ENCODE measurements around the gene DOCK6.
"Not testable (repeated sequence)": the region's sequence is repeated elsewhere in the genome, so short reads cannot be mapped to it uniquely, and the experiment has no call there.

DOCK6 gene

GRCh38 chr19:11169896-11170678 is 92.2 kb downstream of the DOCK6 start:
- no peak for DNase-seq

DNA sequence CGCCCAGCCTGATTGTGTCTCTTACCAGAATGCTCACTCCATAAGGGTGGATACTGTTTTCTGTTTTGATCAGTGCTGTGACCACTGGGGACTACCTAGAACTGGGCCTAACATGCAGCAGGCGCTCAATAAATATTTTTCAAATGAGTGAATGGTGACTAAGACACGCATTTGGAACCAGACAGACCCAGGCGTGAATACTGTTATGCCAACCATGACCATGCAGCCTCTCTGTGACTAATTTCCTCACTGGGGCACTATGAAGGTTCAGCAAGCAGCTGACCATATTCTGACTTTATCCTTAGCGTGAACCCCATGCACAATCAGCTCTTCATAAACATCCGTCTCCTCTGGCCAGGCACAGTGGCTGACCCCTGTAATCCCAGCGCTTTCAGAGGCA is 93.8 kb downstream of the DOCK6 start:
- no peak for DNase-seq

GRCh38 chr19:11166281-11167142 is 95.8 kb downstream of the DOCK6 start:
- DNase-seq = no peak

GRCh38 chr19:11165486-11166030 is 96.8 kb downstream of the DOCK6 start:
- no peak for DNase-seq

DNA sequence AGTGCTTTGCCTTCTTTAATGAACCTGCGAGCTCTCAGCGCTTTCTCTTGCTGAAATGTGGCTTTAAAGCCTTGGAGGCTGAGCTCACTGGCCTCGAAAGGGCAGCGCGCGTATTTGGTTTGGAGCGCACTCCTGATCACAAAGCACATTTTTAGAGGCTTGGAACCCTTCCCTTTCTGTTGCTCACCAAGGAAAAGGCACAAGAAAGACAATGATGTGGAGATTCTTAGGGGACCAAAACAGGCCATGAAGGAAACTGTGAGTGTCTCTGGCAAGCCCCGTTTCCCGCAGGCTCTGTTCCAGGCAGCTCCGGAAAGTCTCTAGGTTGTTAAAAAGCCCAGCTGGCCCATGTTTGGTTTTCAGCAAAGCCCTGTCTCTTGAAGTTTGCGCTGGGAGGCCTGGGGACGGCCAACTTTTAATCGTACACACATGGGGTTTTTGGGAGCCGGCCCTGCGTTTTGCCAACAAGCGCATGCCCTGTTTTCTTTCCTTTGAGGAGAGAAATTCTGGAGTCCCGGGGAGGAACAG is 97.4 kb downstream of the DOCK6 start:
- no peak for DNase-seq

- no peak for DNase-seq
Measured at GRCh38 chr19:11164296-11164695, 98.0 kb downstream of the DOCK6 start.

GRCh38 chr19:11160440-11160768 is 101.9 kb downstream of the DOCK6 start:
- not testable (repeated sequence) for DNase-seq

GRCh38 chr19:11159598-11160439 is 102.5 kb downstream of the DOCK6 start:
- DNase-seq = peak; percentile 28

DNA sequence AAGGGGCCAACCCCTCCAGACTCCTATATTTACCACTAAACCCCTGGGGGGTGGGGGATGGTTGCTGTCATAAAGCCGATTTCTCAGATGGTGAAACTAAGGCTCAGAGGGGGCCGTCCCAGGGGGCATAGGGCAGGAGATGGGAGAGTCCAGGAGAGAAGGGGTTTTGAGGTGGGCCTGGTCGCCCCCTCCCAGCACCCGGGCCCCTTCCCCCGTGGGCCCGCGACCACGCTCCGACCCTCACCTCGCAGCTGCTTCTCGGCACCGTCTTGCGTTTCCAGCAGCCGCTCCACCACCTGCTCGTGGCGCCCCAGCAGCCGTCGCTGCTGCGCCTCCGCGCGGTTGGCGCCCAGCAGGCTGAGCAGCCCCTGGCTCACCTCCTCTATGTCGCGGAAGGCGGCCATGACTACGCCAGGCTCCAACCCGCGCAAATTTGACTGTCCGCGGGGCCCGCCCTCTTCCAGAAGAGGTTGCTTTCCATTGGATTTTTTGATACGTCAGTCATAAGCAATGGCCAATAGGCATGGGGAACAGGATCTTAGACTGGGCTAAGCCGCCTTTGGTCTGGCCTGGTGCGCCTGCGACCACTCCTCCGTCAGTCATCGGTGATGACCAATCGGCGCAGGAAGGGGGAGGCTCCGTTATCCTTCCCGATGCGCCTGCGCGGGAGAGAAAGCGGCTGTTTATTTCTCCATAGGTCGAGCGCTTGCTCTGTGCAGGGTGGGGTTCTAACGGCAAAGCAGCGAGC is 106.8 kb downstream of the DOCK6 start, which contains the start of gene SPC24:
Gene SPC24 (minus strand): TSS at position 410 of the 748 bp plus-strand sequence. CDS start 6 bp downstream, at position 404.
- peak; percentile 100 for DNase-seq

- no peak for DNase-seq
Measured at GRCh38 chr19:11154683-11155047, 107.7 kb downstream of the DOCK6 start.

GRCh38 chr19:11152318-11153062 is 109.8 kb downstream of the DOCK6 start:
- no peak for DNase-seq

GRCh38 chr19:11151181-11151580 is 111.1 kb downstream of the DOCK6 start:
- no peak for DNase-seq
